Activated CD8-positive, alpha-beta T cell treated with anti-CD3 and anti-CD28 coated beads for 36 hours (primary cell): ENCODE results near the gene LRRC27. TPM values are rescaled to one million over a fixed set of nuclear protein-coding genes. Genes with fewer than 3 reads are reported as not detected.

ENCODE experiments used
- ATAC-seq: fragments of 200-7000 bp; cut with Tn5 transposase; one replicate; pipeline ENCODE4 v1.10.0; 2021; ENCODE audit warnings: mild to moderate bottlenecking, moderate library complexity
- CTCF ChIA-PET: fragments of 350-600 bp; sonication (Branson Sonifier 250); formaldehyde crosslinking; loops from one replicate; lab custom pipeline; 2021; ENCODE audit warnings: antibody characterized with exemption; lab: Charles Lee
- POLR2A ChIA-PET: fragments of 350-600 bp; sonication (Branson Sonifier 250); formaldehyde crosslinking; loops from one replicate; lab custom pipeline; 2021; ENCODE audit warnings: antibody characterized with exemption; lab: Charles Lee
- DNase-seq: peaks from one replicate; pipeline ENCODE4 v3.0.0-alpha.2; 2020
- H3K27ac Mint-ChIP-seq: one replicate; pipeline ENCODE4 v1.8.0; 2021; ENCODE audit warnings: mild to moderate bottlenecking, mixed read lengths
- H3K27me3 Mint-ChIP-seq: one replicate; pipeline ENCODE4 v1.8.0; 2021; ENCODE audit warnings: mixed read lengths
- H3K36me3 Mint-ChIP-seq: one replicate; pipeline ENCODE4 v1.8.0; 2021; ENCODE audit warnings: low read depth, mixed read lengths
- H3K4me1 Mint-ChIP-seq: one replicate; pipeline ENCODE4 v1.8.0; 2021; ENCODE audit warnings: low read depth, mixed read lengths
- H3K4me3 Mint-ChIP-seq: one replicate; pipeline ENCODE4 v1.8.0; 2021; ENCODE audit warnings: mild to moderate bottlenecking, moderate library complexity, mixed read lengths
- H3K9me3 Mint-ChIP-seq: one replicate; pipeline ENCODE4 v1.8.0; 2021; ENCODE audit warnings: mixed read lengths
- CTCF ChIP-seq: fragments of 200-600 bp; IDR thresholded peaks from one replicate; pipeline ENCODE4 v1.8.0; 2022; ENCODE audit warnings: antibody characterized with exemption, mild to moderate bottlenecking
- intact Hi-C: fragments of 100-400 bp; cut with micrococcal nuclease; formaldehyde crosslinking; loops from one replicate; pipeline ENCODE4 v1.10.0; 2022
- total RNA-seq, 2 experiments: library from RNA; stranded (reverse); gene quantifications; one replicate each; pipeline ENCODE4 v1.2.3, GENCODE V29; 2021

The LRRC27 gene
- total RNA-seq, 2 experiments from 2014 or later = 2.7 to 3.5 TPM

- ChIA-PET POLR2A (interaction anchor here (0.6 to 1.5 kb wide), 2 partner anchors 12 to 17 kb away, joined by 3 read pairs; no protein-coding TSS in a partner anchor), CTCF (interaction anchor here (1.4 kb wide), 1 partner anchor 34 kb away, joined by 5 read pairs; no protein-coding TSS in a partner anchor)
- H3K4me1 Mint-ChIP-seq = peaks cover 41% of the 10 kb centered on the region
- peak; percentile 31 for ATAC-seq
- H3K27ac Mint-ChIP-seq = peak overlapping the region; percentile 88
- TF ChIP-seq CTCF = no peak
- intact Hi-C loops = no loop called here
- H3K9me3 Mint-ChIP-seq = peaks cover 9% of the 10 kb centered on the region
- no peak overlapping the region for H3K4me3 Mint-ChIP-seq
- H3K36me3 Mint-ChIP-seq = peaks cover 59% of the 10 kb centered on the region
- DNase-seq = peak; percentile 74
- H3K27me3 Mint-ChIP-seq = no peaks in the 10 kb centered on the region
These were observed 5.1 kb upstream of the LRRC27 start for GRCh38 chr10:132326925-132327324.

- no peak for DNase-seq
- H3K4me1 Mint-ChIP-seq = peaks cover 48% of the 10 kb centered on the region
- peak overlapping the region; percentile 53 for H3K27ac Mint-ChIP-seq
- TF ChIP-seq CTCF = no peak
- peaks cover 9% of the 10 kb centered on the region for H3K9me3 Mint-ChIP-seq
- intact Hi-C loops = no loop called here
- ATAC-seq = no peak
- H3K36me3 Mint-ChIP-seq = peaks cover 60% of the 10 kb centered on the region
- ChIA-PET POLR2A (no interaction called here), CTCF (no interaction called here)
- no peaks in the 10 kb centered on the region for H3K27me3 Mint-ChIP-seq
- peak overlapping the region; percentile 90 for H3K4me3 Mint-ChIP-seq
These were observed 3.9 kb upstream of the LRRC27 start for GRCh38 chr10:132328106-132328505.

- ChIA-PET POLR2A (no interaction called here), CTCF (interaction anchor here (1.4 kb wide), 1 partner anchor 110 kb away, joined by 3 read pairs; no protein-coding TSS in a partner anchor)
- no peak for DNase-seq
- no peak for ATAC-seq
- Mint-ChIP-seq H3K36me3 (peaks cover 60% of the 10 kb centered on the region), H3K4me1 (peaks cover 55% of the 10 kb centered on the region), H3K4me3 (peak overlapping the region; percentile 90), H3K27me3 (no peaks in the 10 kb centered on the region), H3K9me3 (peaks cover 9% of the 10 kb centered on the region), H3K27ac (no peak overlapping the region)
- TF ChIP-seq CTCF = no peak
- intact Hi-C loops = no loop called here
These were observed 3.3 kb upstream of the LRRC27 start for GRCh38 chr10:132328738-132329137.

- Mint-ChIP-seq H3K4me3 (peak overlapping the region; percentile 90), H3K27ac (peak overlapping the region; percentile 88), H3K36me3 (peaks cover 56% of the 10 kb centered on the region), H3K9me3 (peaks cover 9% of the 10 kb centered on the region), H3K27me3 (no peaks in the 10 kb centered on the region), H3K4me1 (peaks cover 55% of the 10 kb centered on the region)
- no peak for TF ChIP-seq CTCF
- ATAC-seq = peak; percentile 17
- ChIA-PET CTCF (interaction anchor here (0.7 to 1.4 kb wide), 3 partner anchors 111 to 124 kb away, joined by 3 read pairs; no protein-coding TSS in a partner anchor), POLR2A (interaction anchor here (0.6 to 0.8 kb wide), 2 partner anchors 118 to 632 kb away, joined by 3 read pairs; no protein-coding TSS in a partner anchor)
- intact Hi-C loops = no loop called here
- peak; percentile 62 for DNase-seq
These were observed 2.2 kb upstream of the LRRC27 start for GRCh38 chr10:132329565-132330485.

- DNase-seq = no peak
- peak overlapping the region; percentile 88 for H3K27ac Mint-ChIP-seq
- peaks cover 9% of the 10 kb centered on the region for H3K9me3 Mint-ChIP-seq
- no peaks in the 10 kb centered on the region for H3K27me3 Mint-ChIP-seq
- H3K36me3 Mint-ChIP-seq = peaks cover 51% of the 10 kb centered on the region
- H3K4me1 Mint-ChIP-seq = peaks cover 55% of the 10 kb centered on the region
- ChIA-PET CTCF (no interaction called here), POLR2A (interaction anchor here (0.8 to 1.0 kb wide), 2 partner anchors 13 to 117 kb away, joined by 3 read pairs; no protein-coding TSS in a partner anchor)
- TF ChIP-seq CTCF = no peak
- intact Hi-C loops = no loop called here
- ATAC-seq = no peak
- peak overlapping the region; percentile 90 for H3K4me3 Mint-ChIP-seq
These were observed 1.5 kb upstream of the LRRC27 start for GRCh38 chr10:132330486-132330833.
